GM12875 (cell line): ENCODE results near the gene CADM3.

Experiments
- H3K4me3 ChIP-seq: one replicate; pipeline ENCODE4 v1.5.1; 2011; ENCODE audit warnings: low read depth, low read length, control low read depth
- TF ChIP-seq, protein P1 (sequence below): IDR thresholded peaks from 2 replicates; pipeline ENCODE4 v1.5.1; 2011; ENCODE audit warnings: low read depth, mild to moderate bottlenecking, control low read depth, inconsistent platforms, low read length, moderate library complexity, borderline replicate concordance; ENCODE audit not compliant: insufficient read depth

Gene CADM3

DNA sequence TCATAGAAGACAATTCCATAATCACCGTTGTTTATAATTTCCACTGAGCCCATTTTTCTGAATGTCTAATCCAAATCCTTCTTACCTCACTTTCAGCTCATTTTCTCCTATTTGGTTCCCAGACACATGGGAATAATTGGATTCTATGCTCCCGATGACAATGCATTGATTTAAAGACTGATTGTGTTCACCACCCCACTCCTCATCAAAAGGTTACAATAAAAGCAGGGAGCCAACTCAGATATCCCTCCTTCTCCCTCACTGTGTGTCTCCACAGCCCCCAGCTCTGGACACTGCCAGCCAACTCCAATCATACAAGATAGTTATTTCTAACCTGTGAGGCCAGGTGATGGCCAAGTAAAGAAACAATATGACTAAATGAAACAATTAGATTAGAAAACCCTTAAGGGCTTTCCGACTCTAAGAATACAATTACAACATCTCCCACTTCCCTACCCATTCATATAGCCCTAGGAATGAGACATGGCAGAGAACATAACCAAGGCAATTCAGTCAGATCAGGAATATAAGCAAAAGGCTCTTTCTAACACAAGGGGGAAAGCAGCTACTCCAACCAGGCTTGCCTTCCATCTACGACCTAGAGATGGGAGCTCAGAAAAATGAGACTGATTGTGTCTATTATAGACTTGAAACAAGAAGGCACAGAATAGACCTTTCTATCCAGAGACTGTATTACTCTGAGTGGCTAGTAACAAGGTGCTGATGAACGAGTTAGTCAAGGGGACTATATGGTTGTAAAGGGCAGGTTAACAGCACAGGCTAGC is 28.5 kb upstream of the CADM3 start:
- no peak overlapping the region for H3K4me3 ChIP-seq
- TF ChIP-seq, protein P1, sequence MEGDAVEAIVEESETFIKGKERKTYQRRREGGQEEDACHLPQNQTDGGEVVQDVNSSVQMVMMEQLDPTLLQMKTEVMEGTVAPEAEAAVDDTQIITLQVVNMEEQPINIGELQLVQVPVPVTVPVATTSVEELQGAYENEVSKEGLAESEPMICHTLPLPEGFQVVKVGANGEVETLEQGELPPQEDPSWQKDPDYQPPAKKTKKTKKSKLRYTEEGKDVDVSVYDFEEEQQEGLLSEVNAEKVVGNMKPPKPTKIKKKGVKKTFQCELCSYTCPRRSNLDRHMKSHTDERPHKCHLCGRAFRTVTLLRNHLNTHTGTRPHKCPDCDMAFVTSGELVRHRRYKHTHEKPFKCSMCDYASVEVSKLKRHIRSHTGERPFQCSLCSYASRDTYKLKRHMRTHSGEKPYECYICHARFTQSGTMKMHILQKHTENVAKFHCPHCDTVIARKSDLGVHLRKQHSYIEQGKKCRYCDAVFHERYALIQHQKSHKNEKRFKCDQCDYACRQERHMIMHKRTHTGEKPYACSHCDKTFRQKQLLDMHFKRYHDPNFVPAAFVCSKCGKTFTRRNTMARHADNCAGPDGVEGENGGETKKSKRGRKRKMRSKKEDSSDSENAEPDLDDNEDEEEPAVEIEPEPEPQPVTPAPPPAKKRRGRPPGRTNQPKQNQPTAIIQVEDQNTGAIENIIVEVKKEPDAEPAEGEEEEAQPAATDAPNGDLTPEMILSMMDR = no peak

DNA sequence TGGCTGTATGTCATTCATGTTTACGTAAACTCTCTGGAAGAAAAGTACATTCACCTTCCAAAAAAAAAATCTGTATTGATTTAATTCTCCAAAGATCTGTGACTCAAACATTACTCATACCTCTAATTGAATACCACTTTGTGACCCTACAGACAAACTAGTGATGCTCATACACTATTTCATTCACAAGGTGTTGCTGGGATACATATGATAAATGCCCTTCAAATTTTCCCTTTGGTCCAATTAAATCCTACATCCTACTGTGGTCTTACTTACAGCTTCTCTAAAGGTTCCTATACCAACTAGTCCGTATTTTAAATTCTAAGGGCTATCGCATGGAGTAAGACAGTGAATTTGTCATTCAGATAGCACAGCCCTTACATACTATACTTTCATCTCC is 26.8 kb upstream of the CADM3 start:
- H3K4me3 ChIP-seq = no peak overlapping the region
- TF ChIP-seq, protein P1 = no peak

DNA sequence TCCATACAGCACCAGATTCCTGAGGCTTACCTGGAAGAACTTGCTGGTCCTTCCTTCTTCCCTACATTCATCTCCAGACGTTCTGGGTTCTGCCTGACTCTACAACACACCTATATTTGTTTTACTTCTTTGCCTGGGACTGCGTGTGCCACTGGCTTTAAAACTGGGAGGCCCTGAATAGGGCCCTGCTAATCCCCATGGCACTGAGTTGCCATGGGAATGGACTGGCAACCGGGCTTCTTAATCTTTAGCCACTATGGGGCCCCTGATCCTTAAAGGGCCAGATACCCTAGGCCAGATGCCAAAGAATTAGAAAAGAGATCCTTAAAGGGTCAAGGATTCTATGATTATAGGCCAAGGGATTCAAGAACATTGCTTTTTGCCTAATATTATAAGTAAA is 24.4 kb upstream of the CADM3 start:
- H3K4me3 ChIP-seq = no peak overlapping the region
- TF ChIP-seq, protein P1 = no peak

DNA sequence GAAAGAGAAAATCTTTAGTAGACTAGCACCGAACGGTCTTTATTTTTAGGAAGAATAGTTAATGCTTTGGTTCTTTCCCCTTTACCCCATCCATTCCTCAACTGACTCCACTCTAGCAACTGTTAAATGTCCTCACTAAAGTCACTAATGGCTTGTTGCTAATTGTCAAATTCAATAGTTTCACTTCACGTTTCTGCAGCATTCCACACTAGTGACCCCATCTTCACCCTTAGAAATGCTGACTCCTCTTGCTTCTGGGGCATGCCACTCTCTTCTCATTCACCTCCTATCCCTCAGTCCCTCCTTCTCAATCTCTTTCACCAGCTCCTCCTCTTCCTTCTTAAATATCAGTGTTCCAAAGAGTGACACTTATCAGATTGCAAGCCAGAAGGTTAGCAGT is 19.4 kb upstream of the CADM3 start:
- no peak overlapping the region for H3K4me3 ChIP-seq
- TF ChIP-seq, protein P1 = no peak

DNA sequence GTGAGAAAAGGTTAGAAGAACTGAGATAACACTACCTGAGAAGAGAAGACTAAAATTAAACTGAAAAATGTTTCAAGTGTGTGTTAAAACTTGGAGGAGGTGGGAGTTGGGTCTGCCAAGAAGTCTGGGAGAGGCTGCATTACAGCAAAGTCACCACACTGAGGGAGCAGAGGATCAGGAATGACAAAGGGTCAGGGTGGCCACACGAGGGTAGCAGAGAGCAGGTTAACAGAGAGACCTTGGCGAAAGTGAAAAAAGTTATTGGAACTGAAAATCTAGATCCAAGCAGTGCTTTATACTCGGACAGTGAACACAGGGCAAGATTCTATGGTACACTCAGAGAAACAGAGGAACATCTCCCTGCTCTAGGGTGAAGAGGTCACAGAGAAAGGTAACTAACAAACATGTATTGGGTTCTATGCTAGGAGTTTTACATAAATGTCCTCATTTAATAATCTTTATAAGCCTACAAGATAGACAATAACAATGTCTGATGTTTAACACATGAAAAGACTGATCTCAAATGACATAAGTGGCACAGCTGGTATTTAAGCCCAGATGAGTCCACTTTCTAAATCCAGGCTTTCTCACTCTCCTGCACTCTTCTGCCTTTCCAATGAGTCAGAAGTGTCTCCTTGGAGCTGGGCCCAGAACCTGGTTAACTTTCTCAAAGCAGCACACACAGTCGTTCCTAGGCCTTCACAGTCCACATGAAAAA is 10.3 kb upstream of the CADM3 start:
- TF ChIP-seq, protein P1 = peak; percentile 91
- H3K4me3 ChIP-seq = no peak overlapping the region

DNA sequence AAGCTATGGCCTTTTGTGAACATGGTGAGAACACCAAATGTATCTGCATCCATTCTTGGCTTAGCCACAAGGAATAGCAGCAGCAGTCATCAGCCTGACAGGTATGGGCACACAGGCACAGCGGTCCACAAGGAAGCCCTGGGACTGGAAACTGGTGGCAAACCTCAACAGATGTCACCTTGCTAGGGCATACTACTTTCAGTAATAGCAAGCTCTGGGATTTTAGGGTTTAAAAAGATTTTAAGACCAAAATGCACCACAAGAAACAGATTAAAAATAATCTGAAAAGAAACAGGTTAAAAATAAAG is 9.7 kb upstream of the CADM3 start:
- TF ChIP-seq, protein P1 = no peak

DNA sequence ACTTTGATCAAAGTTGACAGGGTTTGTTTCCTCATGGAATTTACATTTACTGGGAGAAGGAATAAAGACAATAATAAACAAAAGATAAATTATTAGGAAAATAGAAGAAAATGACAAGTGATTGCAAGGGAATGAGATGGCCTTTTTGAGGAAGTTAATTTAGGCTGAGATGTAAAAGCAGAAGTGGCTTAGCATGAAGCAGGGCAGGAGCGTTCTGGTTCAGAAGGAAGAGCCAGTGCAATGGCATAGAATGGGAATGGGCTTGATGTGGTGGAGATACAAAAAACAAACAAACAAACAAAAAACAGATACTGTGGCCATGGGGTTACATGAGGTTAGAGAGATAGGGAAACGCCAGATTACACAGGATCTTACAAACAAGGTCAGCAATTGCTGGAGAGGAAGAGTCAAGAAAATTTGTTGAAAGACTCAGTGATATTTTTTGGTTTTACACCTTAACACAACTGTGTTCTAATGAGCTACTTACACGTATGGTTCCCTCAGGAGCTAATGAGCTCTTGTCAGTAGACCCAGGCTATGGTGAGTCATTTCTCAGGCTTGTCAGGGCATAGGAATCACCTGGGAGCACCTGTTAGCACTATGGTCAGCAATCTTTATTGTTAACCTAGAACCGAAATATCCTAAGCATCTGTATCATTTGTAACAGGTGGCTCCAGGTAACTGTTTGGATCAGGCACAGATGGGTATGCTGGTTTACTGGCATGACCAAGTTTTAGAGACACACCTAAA is 8.7 kb upstream of the CADM3 start:
- TF ChIP-seq, protein P1 = no peak
- no peak overlapping the region for H3K4me3 ChIP-seq

More for the DNA sequence above, 9.7 kb upstream of the CADM3 start:
- no peak overlapping the region for H3K4me3 ChIP-seq
